Measurements from ENCODE around the gene EXOC5. TPM values are rescaled to one million over a fixed set of nuclear protein-coding genes. Genes with fewer than 3 reads are reported as not detected.

Gene EXOC5
- polyA plus RNA-seq, 3 donors = 7.9 to 52.5 (median 49.9) TPM

- no peaks in the 10 kb centered on the region for H4K20me1 ChIP-seq (ENCODE audit: insufficient read depth, low read length)
- no peak overlapping the region for H3K27ac Mint-ChIP-seq
- H3K36me3 Mint-ChIP-seq = no peaks in the 10 kb centered on the region
- peaks cover 2 to 7% (median 3%) of the 10 kb centered on the region in 3 donors for H3K27me3 Mint-ChIP-seq (ENCODE audit: low read depth in 3 of 3)
- H3K36me3 ChIP-seq (replicated peaks in 1 of 2; ENCODE audit: control insufficient read depth in 1 of 2, insufficient read depth in 2 of 2, low read length in 2 of 2) = no peaks in the 10 kb centered on the region
- no peak overlapping the region for H2AFZ ChIP-seq (ENCODE audit: insufficient read depth, low read depth, low read length, poor library complexity, severe bottlenecking)
- intact Hi-C loops (cut with micrococcal nuclease) = loop anchor here (5.0 kb wide), 1 partner anchor 825 kb away; no protein-coding TSS in a partner anchor
- peaks cover 2 to 11% (median 8%) of the 10 kb centered on the region in 7 donors for H3K9me3 Mint-ChIP-seq
- no peak overlapping the region for H3K9ac ChIP-seq (ENCODE audit: insufficient read depth, low read length, poor library complexity, severe bottlenecking)
- WGBS (ENCODE audit: insufficient coverage) = no CpG with 5 or more reads among the region's 3 CpGs
- no peak overlapping the region for H3K27ac ChIP-seq (ENCODE audit: low read depth in 1 of 2, low read length in 2 of 2)
- no peaks in the 10 kb centered on the region for H3K4me1 ChIP-seq (ENCODE audit: control insufficient read depth in 1 of 2, insufficient read depth in 2 of 2, low read length in 2 of 2)
- H3K9me3 ChIP-seq (replicated peaks in 1 of 2; ENCODE audit: control insufficient read depth in 1 of 2, insufficient read depth in 1 of 2, low read length in 2 of 2) = no peaks in the 10 kb centered on the region
- H3K4me1 Mint-ChIP-seq = peaks cover 4% of the 10 kb centered on the region
- H3K79me2 ChIP-seq (ENCODE audit: insufficient read depth, low read length) = no peaks in the 10 kb centered on the region
- DNase-seq = peak; percentile 37 to 63 (median 44)
- H3K4me3 ChIP-seq (replicated peaks in 1 of 3; ENCODE audit: low read depth in 2 of 3, low read length in 3 of 3) = no peak overlapping the region
- no peak overlapping the region for H3K4me3 Mint-ChIP-seq
- TF ChIP-seq CTCF (IDR thresholded peaks at IDR 0.05) = peak; percentile 83
- H3K4me2 ChIP-seq (replicated peaks; ENCODE audit: extremely low read depth, low read length, poor library complexity, severe bottlenecking) = no peak overlapping the region
- no peaks in the 10 kb centered on the region for H3K27me3 ChIP-seq (ENCODE audit: control insufficient read depth in 2 of 2, insufficient read depth in 2 of 2, low read length in 2 of 2)
Observed at GRCh38 chr14:57317248-57317833, 48.6 kb upstream of the EXOC5 start.

DNA sequence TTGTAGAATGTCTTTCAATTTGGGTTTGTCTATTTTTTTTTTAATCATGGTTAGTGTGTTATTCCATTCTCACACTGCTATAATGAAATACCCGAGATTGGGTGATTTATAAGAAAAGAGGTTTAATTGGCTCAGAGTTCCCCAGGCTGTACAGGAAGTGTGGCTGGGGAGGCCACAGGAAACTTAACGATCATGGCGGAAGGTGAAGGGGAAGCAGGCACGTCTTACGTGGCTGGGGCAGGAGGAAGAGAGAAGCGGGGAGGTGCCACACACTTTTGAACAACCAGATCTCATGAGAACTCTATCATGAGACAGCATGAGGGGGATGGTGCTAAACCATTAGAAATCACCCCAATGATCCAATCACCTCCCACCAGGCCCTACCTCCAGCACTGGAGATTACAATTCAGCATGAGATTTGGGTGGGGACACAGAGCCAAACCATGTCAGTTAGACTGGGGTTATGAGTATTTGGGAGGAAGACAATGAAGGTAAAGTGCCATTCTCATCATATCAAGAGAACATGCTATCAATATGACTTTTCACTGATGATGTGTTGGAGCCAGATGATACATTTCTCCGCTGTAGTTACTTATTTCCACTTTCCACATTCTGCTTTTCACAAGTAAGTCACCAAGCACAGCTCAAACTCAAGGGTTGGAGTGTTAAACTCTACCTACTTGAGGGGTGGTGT lies 45.8 kb upstream of the EXOC5 start:
- no peaks in the 10 kb centered on the region for H3K36me3 Mint-ChIP-seq
- DNase-seq = peak in 1 of 3 donors; percentile 3
- Histone ChIP-seq H3K4me1 (ENCODE audit: control insufficient read depth in 1 of 2, insufficient read depth in 2 of 2, low read length in 2 of 2) (no peaks in the 10 kb centered on the region), H4K20me1 (ENCODE audit: insufficient read depth, low read length) (no peaks in the 10 kb centered on the region), H3K9me3 (replicated peaks in 1 of 2; ENCODE audit: control insufficient read depth in 1 of 2, insufficient read depth in 1 of 2, low read length in 2 of 2) (no peaks in the 10 kb centered on the region), H3K4me2 (replicated peaks; ENCODE audit: extremely low read depth, low read length, poor library complexity, severe bottlenecking) (no peak overlapping the region), H2AFZ (ENCODE audit: insufficient read depth, low read depth, low read length, poor library complexity, severe bottlenecking) (no peak overlapping the region), H3K79me2 (ENCODE audit: insufficient read depth, low read length) (no peaks in the 10 kb centered on the region), H3K4me3 (replicated peaks in 1 of 3; ENCODE audit: low read depth in 2 of 3, low read length in 3 of 3) (no peak overlapping the region), H3K9ac (ENCODE audit: insufficient read depth, low read length, poor library complexity, severe bottlenecking) (no peak overlapping the region), H3K27me3 (ENCODE audit: control insufficient read depth in 2 of 2, insufficient read depth in 2 of 2, low read length in 2 of 2) (no peaks in the 10 kb centered on the region), H3K27ac (ENCODE audit: low read depth in 1 of 2, low read length in 2 of 2) (no peak overlapping the region), H3K36me3 (replicated peaks in 1 of 2; ENCODE audit: control insufficient read depth in 1 of 2, insufficient read depth in 2 of 2, low read length in 2 of 2) (no peaks in the 10 kb centered on the region)
- H3K4me1 Mint-ChIP-seq = peaks cover 4% of the 10 kb centered on the region
- H3K4me3 Mint-ChIP-seq = no peak overlapping the region
- peaks cover 2 to 7% (median 4%) of the 10 kb centered on the region in 3 donors for H3K27me3 Mint-ChIP-seq (ENCODE audit: low read depth in 3 of 3)
- H3K9me3 Mint-ChIP-seq = peaks cover 2 to 14% (median 9%) of the 10 kb centered on the region in 7 donors
- no CpG with 5 or more reads among the region's 7 CpGs for WGBS (ENCODE audit: insufficient coverage)
- peak overlapping the region in 1 of 7 donors; percentile 2 for H3K27ac Mint-ChIP-seq
- TF ChIP-seq CTCF (IDR thresholded peaks at IDR 0.05) = no peak
- intact Hi-C loops (cut with micrococcal nuclease) = loop anchor here (5.0 kb wide), 1 partner anchor 822 kb away; no protein-coding TSS in a partner anchor

All from CD14-positive monocyte (primary cell).